Suprapubic skin (tissue), 4 donors: ENCODE results near the gene TSPEAR. TPM values are rescaled to one million over a fixed set of nuclear protein-coding genes. Genes with fewer than 3 reads are reported as not detected.

ENCODE experiments used
- DNase-seq, 2 donors: peaks; one replicate each; pipeline ENCODE4 v3.0.0-alpha.2; 2019; ENCODE audit warnings: low spot score in 2 of 2
- H3K27ac ChIP-seq: fragments of 200-600 bp; sonication (generic); one replicate; pipeline ENCODE4 v1.5.1; 2019
- H3K27me3 ChIP-seq: fragments of 200-600 bp; sonication (generic); one replicate; pipeline ENCODE4 v1.5.1; 2019
- H3K36me3 ChIP-seq: fragments of 200-600 bp; sonication (generic); one replicate; pipeline ENCODE4 v1.5.1; 2019
- H3K4me1 ChIP-seq: fragments of 200-600 bp; sonication (generic); one replicate; pipeline ENCODE4 v1.5.1; 2019
- H3K4me3 ChIP-seq: fragments of 200-600 bp; sonication (generic); one replicate; pipeline ENCODE4 v1.5.1; 2019; ENCODE audit warnings: mild to moderate bottlenecking
- H3K9me3 ChIP-seq: fragments of 200-600 bp; sonication (generic); one replicate; pipeline ENCODE4 v1.5.1; 2019
- EP300 ChIP-seq: sonication (generic); formaldehyde crosslinking; IDR thresholded peaks from one replicate; pipeline ENCODE4 v1.6.1; 2017; ENCODE audit warnings: antibody characterized with exemption
- POLR2A ChIP-seq, 2 donors: fragments of 450-650 bp; IDR thresholded peaks; one replicate each; pipeline ENCODE4 v1.6.1; 2017; ENCODE audit warnings: antibody characterized with exemption in 2 of 2, mild to moderate bottlenecking in 2 of 2, moderate library complexity in 2 of 2
- POLR2AphosphoS5 ChIP-seq, 3 donors: sonication (generic); formaldehyde crosslinking; IDR thresholded peaks; one replicate each; pipeline ENCODE4 v1.6.1; 2017; ENCODE audit warnings: antibody characterized with exemption in 3 of 3
- WGBS: methylation state at CpG from one replicate; pipeline ENCODE4 v1.1.5; 2018; 5-methylcytosine and 5-hydroxymethylcytosine counted together
- total RNA-seq, 4 donors: library from RNA; depleted of rRNA; stranded (reverse); fragments of >200 nt; gene quantifications; one replicate each; pipeline ENCODE4 v1.1.0, GENCODE V29; 2016
- TF ChIP-seq, protein P1 (sequence below), 2 donors: fragments of 200-600 bp in 1 of 2; fragments of 450-650 bp in 1 of 2; sonication (generic) in 1 of 2; IDR thresholded peaks; one replicate each; pipeline ENCODE4 v1.5.1; 2016 to 2019; ENCODE audit warnings: antibody characterized with exemption in 2 of 2, mild to moderate bottlenecking in 1 of 2, moderate library complexity in 1 of 2

The TSPEAR gene
- total RNA-seq, 4 donors from 2014 or later: 0.21 to 0.59 (median 0.32) TPM; not detected in 1

DNA sequence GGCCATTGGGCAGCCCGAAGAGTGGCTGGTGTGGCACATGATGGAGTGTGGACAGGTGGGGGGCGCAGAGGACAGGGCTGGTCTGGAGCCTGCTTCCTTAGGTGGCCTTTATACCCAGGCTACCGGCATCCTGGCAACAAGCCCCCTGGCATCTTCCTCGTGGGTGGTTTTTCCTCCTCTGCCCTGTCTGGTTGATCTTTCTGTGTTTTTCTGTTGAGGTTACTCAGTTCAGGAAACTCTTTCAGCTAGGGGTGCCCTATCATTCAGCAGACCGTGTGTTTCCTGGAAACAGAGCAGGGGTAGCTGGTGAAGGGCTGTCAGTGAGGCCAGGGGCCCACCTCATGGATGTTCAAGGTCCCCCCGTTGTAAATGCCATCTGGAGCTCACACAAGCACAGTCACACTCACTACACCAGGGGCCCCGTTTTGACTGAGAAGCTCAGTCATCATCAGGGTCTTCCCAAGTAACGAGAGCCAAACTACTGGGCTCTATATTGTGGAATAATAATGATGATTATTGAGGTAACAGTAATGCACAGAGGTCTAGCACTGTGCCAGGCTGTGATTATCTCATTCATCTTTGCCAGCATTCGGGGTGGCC is 56.7 kb downstream of the TSPEAR start, which contains the start of gene KRTAP12-4:
TSS of gene KRTAP12-4 (minus strand) at position 84 of the 600 bp plus-strand sequence. CDS start at position 39, 45 bp downstream.
- no peaks in the 10 kb centered on the region for H3K4me1 ChIP-seq
- DNase-seq: no peak
- no peak within 1 kb of the TSS for H3K4me3 ChIP-seq
- H3K27me3 ChIP-seq: peaks cover 30% of the 10 kb centered on the region
- no peak within 1 kb of the TSS for H3K27ac ChIP-seq
- TF ChIP-seq POLR2A (IDR thresholded peaks at IDR 0.05): no peak
- TF ChIP-seq POLR2AphosphoS5 (IDR thresholded peaks at IDR 0.05): no peak
- no peak for TF ChIP-seq EP300
- TF ChIP-seq, protein P1, sequence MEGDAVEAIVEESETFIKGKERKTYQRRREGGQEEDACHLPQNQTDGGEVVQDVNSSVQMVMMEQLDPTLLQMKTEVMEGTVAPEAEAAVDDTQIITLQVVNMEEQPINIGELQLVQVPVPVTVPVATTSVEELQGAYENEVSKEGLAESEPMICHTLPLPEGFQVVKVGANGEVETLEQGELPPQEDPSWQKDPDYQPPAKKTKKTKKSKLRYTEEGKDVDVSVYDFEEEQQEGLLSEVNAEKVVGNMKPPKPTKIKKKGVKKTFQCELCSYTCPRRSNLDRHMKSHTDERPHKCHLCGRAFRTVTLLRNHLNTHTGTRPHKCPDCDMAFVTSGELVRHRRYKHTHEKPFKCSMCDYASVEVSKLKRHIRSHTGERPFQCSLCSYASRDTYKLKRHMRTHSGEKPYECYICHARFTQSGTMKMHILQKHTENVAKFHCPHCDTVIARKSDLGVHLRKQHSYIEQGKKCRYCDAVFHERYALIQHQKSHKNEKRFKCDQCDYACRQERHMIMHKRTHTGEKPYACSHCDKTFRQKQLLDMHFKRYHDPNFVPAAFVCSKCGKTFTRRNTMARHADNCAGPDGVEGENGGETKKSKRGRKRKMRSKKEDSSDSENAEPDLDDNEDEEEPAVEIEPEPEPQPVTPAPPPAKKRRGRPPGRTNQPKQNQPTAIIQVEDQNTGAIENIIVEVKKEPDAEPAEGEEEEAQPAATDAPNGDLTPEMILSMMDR (IDR thresholded peaks at IDR 0.05): no peak
- peaks cover 5% of the 10 kb centered on the region for H3K9me3 ChIP-seq
- H3K36me3 ChIP-seq: no peaks in the 10 kb centered on the region
- WGBS: 61% methylated on average over 6 of the region's 9 CpGs

DNA sequence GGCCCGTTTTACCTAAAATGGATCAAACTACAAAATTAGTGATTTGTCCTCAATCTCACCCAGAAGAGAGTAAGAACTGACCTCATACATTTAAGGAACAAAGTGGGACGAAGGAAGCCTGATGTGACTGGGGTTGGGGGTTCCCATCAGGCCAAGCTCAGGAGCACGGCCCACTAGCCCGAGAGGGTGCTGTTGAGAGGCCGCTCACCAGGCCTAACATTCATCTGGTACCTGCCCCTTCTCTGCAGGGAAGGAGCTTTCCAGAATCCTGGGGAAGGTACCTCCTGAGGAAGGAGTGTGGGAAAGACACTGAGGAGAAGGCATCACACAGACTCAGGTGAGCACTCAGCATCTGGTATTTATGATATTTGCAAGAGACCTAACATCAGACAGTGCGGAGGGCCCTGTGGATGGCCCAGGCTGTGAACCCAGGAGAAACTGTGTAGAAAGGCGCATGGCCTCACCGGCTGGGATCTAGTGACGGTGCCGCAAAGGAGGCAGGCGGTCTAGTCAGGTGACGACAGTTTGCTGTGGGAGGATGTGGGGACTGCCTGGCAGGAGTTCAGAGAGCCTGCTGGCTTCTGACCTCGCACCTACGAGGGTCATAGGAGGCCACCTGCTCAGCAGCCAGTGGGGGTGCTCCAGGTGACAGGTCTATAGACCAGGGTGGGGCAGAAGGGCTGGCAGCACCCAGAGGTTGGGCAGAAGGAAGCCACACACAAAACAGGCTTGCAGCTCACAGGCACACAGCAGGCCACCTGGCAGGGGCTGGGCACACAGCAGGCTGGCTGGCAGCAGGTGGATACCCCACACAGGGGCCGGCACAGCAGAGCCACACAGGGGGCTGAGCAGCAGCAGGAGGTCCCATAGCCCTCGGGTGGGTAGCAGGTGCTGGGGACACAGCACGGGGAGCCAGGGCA is 57.5 kb downstream of the TSPEAR start:
- Histone ChIP-seq H3K9me3 (peaks cover 5% of the 10 kb centered on the region), H3K27me3 (peaks cover 35% of the 10 kb centered on the region), H3K4me1 (no peaks in the 10 kb centered on the region), H3K4me3 (no peak overlapping the region), H3K36me3 (no peaks in the 10 kb centered on the region), H3K27ac (no peak overlapping the region)
- no peak for DNase-seq
- WGBS: 85% methylated on average over 12 of the region's 17 CpGs
- TF ChIP-seq EP300 (no peak), POLR2AphosphoS5 (IDR thresholded peaks at IDR 0.05) (no peak), POLR2A (IDR thresholded peaks at IDR 0.05) (no peak)
- TF ChIP-seq, protein P1 (IDR thresholded peaks at IDR 0.05): no peak

DNA sequence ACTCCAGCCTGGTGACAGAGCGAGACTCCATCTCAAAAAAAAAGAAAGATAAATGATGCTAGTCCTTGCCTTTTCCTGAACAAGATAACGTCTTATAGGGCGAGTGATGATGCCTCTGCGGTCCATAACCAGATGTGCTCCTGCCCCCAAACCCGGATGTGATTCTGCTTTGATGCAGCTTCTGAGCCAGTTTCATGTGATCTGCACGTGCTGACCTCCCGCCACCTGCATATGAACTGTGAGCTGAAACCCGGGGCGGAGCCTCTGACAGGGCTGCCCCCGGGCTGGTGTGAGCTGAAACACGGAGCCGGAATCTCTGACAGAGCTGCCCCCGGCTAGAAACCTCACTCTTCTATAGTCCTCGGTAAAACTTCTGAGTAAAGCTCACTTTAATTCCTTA is 58.2 kb downstream of the TSPEAR start:
- Histone ChIP-seq H3K27me3 (peaks cover 28% of the 10 kb centered on the region), H3K36me3 (no peaks in the 10 kb centered on the region), H3K9me3 (peaks cover 5% of the 10 kb centered on the region), H3K27ac (no peak overlapping the region), H3K4me3 (no peak overlapping the region), H3K4me1 (no peaks in the 10 kb centered on the region)
- no peak for DNase-seq
- TF ChIP-seq POLR2A (IDR thresholded peaks at IDR 0.05): no peak
- TF ChIP-seq POLR2AphosphoS5 (IDR thresholded peaks at IDR 0.05): no peak
- TF ChIP-seq EP300: no peak
- TF ChIP-seq, protein P1 (IDR thresholded peaks at IDR 0.05): no peak
- 58% methylated on average over 14 of the region's 14 CpGs for WGBS

DNA sequence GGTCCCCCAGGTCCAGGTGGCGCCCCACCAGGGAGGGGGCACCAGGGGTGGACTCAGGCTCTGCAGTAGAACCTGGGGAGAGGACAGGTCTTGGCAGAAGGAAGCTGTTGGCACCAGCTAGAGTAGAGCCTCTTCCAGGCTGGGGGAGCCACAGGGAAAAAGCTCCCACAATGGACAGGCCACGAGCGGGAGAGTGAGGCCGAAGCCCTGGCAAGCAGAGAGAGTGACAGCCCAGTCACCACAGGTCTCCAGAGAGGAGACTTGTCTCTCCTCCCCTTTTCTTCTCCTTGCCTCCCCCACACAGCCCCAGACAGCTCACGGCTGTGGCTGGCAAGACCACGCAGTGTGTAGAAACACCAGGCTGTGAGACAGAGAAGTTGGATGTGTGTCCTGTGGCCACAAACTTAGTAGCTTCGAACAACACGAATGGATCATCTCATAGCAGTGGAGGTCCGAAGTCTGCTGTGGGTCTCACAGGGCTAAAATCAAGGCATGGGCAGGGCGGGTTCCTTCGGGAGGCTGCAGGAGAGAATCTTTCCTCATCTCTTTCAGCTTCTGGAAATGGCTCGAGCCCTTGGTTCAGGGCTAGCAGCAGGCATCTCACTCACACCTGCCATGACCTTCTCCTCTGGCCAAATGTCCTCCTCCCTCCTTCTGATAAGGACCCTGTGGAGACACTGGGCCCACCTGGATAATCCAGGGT is 60.2 kb downstream of the TSPEAR start:
- Histone ChIP-seq H3K36me3 (no peaks in the 10 kb centered on the region), H3K27me3 (peaks cover 41% of the 10 kb centered on the region), H3K4me3 (no peak overlapping the region), H3K9me3 (peaks cover 2% of the 10 kb centered on the region), H3K27ac (no peak overlapping the region), H3K4me1 (no peaks in the 10 kb centered on the region)
- 95% methylated on average over 11 of the region's 12 CpGs for WGBS
- no peak for DNase-seq
- TF ChIP-seq POLR2A (IDR thresholded peaks at IDR 0.05) (no peak), POLR2AphosphoS5 (IDR thresholded peaks at IDR 0.05) (no peak), EP300 (no peak)
- TF ChIP-seq, protein P1 (IDR thresholded peaks at IDR 0.05): no peak
